IPS-NIHi7 (cell line): ENCODE measurements around the gene GNLY.
"Not testable (repeated sequence)": the region's sequence is repeated elsewhere in the genome, so short reads cannot be mapped to it uniquely, and the experiment has no call there.

Experiments used
- DNase-seq: peaks from one replicate; pipeline ENCODE4 v3.0.0; 2012; ENCODE audit warnings: mixed read lengths; ENCODE audit errors: extremely low spot score

Gene GNLY

DNA sequence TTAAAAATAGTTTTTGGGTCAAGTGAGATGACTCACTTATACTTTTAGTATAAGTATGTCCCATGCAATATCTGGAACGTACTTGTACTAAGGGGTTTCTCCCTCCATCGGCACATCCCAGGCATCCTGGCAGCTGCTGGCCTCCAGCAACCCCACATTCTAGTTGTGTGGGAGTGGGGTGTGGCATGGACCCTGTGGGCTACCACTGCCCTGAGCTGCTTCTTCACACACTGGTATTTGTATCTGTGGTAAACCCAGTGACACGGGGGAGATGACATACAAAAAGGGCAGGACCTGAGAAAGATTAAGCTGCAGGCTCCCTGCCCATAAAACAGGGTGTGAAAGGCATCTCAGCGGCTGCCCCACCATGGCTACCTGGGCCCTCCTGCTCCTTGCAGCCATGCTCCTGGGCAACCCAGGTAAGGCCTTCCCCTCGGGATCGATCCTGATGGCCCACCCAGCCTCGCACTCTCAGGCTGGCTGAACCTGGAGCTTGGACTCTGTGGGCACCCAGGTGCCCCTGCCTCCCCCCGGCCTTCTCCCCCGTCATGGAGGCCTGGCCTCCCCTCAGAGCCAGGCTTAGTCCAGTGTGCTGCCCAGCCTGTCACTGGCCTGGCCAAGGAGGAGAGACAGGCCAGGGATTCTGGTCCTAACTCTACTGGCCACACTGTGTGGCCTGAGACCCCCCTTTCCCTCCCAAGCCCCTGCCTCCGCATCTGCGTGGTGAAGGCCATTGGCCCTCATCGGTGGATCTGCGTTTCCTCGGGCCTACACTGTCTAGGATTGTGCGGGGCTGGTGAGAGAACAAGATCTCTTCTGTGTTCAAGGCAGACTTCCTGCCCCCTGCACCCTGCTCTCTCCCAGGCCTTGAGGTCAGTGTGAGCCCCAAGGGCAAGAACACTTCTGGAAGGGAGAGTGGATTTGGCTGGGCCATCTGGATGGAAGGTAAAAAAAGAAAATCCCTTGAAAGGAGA, at the start of gene GNLY:
Gene GNLY, plus strand, starts transcription at position 307 of the 974 bp plus-strand sequence. Its CDS starts 61 bp downstream, at position 368.
- no peak for DNase-seq

- no peak for DNase-seq
Observed at GRCh38 chr2:85644909-85645308, 49.2 kb upstream of the GNLY start.

- no peak for DNase-seq
Observed at GRCh38 chr2:85646166-85646565, 48.0 kb upstream of the GNLY start.

DNA sequence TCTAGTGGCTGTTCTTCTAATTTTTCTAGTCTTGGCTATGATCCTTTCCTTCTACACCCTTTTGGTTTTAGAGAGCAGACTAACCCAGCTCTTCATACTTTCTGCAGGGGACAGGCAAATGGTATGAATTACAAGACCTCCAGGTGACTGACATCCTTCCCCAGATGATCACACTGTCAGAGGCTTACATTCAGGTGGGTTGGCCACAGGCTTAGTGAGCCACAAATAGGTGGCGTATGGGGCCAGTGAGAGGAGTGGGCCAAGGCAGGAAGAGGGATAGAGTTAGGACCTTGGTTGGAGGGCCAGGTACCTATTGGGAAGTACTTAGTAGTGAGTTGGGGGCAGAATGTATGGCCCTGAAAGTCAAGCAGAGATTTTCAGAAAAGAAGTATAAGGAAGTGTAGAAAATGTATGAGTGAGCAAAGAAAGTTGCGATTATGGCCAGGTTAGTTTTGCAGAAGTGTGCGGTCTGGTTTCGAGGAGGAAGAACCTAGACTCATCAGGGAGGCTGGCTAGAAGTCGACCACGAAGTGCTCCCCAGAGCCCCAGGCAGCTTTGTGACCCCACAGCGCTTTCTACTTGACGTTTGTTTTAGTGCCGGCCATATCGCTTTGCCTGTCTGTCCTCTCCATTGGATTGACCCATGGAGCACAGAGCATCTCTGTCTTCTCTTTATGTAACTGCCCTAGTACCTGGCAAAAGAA, 46.2 kb upstream of the GNLY start:
- no peak for DNase-seq

DNA sequence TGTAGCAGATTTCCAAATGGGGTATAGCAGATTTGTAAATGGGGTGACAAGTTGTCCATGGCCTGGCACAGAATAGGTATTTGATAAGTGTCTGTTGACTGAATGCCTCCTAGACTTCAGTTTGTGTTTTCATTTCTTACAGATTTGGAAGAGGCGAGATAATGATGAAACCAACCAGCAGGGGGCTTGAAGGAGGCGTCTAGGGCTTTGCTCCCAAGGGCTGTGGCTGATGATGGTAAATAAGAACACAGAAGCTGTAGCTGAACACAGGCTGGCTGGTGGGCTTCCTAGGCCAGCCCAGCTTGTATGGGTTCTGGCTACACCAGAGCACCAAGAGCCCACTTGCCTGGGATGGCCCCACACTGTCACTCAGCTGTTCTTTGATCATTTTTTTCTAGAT, 45.5 kb upstream of the GNLY start:
- no peak for DNase-seq

- DNase-seq, result no peak
Observed at GRCh38 chr2:85649201-85650190, 44.7 kb upstream of the GNLY start.

- DNase-seq, result no peak
Observed at GRCh38 chr2:85650456-85650855, 43.7 kb upstream of the GNLY start.

DNA sequence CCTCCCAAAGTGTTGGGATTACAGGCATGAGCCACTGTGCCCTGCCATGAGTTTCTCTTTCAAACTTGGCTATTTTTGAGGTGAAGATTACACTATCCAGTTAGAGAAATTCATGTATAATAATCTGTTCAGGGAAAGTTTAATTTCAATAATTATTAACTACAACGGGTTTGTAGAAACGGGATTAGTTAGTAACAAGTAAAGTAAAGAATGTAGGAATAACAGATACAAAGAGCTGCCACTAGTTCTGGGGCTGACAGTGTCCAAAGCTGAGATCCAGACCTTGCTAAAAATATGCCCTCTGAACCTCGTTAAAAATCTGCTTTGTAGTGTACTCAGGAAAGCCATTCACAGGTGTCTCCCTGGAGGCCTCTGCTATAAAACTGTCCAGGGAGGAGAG, 43.1 kb upstream of the GNLY start:
- no peak for DNase-seq

GRCh38 chr2:85652056-85652455, 42.1 kb upstream of the GNLY start:
- no peak for DNase-seq

DNA sequence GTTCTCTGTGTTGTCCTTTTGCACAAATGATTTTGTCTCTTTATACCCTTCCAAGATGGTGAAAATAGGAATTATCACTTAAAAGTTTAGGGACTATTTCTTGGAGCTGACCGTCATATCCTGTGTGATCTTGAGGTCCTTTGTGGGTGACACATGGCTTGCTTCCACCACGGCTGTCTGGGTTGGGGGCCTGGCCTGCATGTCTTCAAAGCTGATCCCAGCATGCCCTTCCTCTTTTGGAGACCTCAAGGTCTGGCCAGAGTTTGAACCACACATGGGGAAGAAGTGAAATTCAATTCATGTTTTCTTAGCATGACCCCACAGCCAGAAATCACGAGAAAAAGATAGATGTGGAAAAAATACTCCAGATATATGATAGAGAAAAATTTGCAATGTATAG, 40.2 kb upstream of the GNLY start:
- DNase-seq, result no peak

- no peak for DNase-seq
Observed at GRCh38 chr2:85655961-85656417, 38.2 kb upstream of the GNLY start.

DNA sequence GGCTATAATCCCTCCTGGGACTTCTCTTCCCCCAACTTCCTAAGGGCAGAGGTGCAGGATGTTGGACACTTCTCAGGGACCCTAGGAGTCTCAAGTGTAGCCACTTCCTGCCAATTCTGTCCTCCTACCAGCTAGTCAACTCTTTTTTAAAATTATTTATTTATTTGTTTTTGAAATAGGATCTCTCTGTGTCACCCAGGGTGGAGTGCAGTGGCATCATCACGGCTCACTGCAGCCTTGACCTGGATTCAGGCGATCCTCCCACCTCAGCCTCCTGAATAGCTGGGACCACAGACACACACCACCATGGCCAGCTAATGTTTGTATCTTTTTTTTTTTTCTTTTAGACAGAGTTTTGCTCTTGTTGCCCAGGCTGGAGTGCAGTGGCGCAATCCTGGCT, 37.7 kb upstream of the GNLY start:
- no peak for DNase-seq

- DNase-seq, result not testable (repeated sequence)
Observed at GRCh38 chr2:85657399-85657798, 36.8 kb upstream of the GNLY start.

DNA sequence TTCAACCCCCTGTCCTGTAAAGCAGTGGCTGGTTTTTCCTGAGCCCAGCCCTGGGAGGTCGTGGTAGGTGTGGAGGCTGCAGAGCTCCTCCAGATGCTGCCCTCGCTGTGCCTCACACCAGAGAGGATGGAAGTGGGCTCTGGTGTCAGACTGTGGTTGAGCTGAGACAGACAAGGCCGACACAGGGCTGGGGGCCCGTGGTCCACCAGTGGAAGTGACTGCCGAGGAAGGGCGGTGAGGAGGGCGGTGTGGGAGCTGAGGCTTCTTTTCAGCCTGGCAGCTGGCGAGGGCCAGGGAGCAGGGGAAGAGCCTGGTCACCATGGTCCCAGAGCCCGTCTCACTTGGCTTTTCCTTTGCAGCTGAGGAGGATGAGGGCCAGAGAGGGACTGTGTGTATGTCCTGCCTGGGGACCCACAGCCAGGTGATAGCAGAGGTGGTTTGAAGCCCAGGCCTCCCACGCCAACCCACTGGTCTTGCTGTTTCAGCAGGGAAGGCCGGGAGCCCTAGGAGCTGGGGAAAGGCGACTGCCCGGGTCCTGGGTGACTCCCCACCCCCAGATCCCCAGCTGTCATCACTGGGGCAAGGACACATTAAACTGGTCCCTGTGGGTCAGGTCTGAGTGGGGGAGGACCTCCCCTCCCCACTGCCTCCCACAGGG, 34.7 kb upstream of the GNLY start:
- DNase-seq, result no peak

DNA sequence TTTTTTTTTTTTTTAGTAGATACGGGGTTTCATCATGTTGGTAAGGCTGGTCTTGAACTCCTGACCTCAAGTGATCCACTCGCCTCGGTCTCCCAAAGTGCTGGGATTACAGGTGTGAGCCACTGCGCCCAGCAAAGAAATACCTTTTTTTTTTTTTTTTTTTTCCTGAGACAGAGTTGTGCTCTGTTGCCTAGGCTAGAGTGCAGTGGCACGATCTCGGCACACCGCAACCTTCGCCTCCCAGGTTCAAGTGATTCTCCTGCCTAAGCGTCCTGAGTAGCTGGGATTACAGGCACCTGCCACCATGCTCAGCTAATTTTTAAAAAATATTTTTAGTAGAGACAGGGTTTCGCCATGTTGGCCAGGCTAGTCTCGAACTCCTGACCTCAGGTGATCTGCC, 33.9 kb upstream of the GNLY start:
- DNase-seq, result not testable (repeated sequence)

DNA sequence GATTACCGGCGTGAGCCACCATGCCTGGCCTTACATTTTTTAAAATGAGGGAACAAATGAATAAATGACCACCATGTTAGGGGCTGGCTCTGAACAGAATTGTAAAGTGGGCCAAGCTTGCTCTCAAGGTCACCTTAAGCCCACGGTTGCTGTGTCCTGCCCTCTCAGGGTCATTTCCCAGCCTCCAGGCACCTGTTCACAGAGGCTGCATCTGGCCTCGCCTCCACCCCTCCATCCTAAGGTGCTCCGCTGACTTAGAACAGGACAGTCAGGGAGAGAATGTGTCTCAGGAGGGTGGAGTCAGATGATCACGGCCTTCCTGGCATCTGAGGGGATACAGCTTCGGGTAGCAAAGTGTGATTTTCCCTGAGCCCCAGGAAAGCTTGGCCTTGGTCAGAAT, 33.4 kb upstream of the GNLY start:
- no peak for DNase-seq

DNA sequence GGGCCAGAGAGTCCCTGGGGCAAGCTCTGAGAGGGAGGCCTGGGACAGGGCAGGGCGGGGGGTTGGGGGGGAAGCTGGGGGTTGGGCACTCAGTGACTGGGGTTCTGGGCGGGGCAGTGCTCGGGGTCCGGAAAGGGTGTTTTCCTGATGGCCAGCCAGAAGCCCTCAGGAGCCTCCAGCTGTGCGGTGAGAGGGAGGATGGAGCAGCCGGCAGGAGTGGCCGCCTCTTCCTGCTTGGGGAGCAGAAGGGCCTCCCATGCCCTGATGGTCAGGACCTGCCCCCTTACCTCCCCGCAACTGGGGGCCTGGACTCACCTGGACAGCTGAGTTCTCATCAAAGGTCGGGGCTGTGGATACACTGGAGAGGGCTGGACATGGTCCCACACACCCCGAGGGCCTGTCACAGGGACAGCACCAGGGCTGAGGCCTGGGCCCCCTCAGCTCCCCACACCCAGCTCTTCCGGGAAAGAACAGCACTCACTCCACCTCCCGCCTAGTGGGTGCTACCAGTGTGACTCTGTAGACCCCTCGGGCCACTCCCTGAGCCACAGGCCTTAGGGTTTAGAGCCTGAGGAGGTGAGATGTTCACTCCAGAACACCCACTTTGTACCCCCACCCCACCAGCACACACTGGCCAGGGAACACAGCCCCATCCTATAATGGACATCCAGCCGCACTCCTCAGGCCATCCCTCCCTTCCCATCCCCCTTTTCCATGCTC, 32.9 kb upstream of the GNLY start:
- no peak for DNase-seq

GRCh38 chr2:85662899-85663593, 31.1 kb upstream of the GNLY start:
- peak; percentile 80 for DNase-seq
